ENCODE measurements around the gene NOC2L.
"Not testable (repeated sequence)": the region's sequence is repeated elsewhere in the genome, so short reads cannot be mapped to it uniquely, and the experiment has no call there.

Gene NOC2L

GRCh38 chr1:904310-904950 lies 54.6 kb downstream of the NOC2L start:
- peak; percentile 74 to 76 for DNase-seq (ENCODE audit: low read depth in 2 of 2)

- no peak for DNase-seq (ENCODE audit: low read depth in 2 of 2)
Measured at GRCh38 chr1:903721-904271, 55.3 kb downstream of the NOC2L start.

- DNase-seq (ENCODE audit: low read depth in 2 of 2) = no peak
Measured at GRCh38 chr1:903305-903704, 55.8 kb downstream of the NOC2L start.

GRCh38 chr1:902802-903201 lies 56.3 kb downstream of the NOC2L start:
- DNase-seq (ENCODE audit: low read depth in 2 of 2) = no peak

- no peak for DNase-seq (ENCODE audit: low read depth in 2 of 2)
Measured at GRCh38 chr1:901108-901859, 57.8 kb downstream of the NOC2L start.

- no peak for DNase-seq (ENCODE audit: low read depth in 2 of 2)
Measured at GRCh38 chr1:899636-900317, 59.3 kb downstream of the NOC2L start.

- DNase-seq (ENCODE audit: low read depth in 2 of 2) = not testable (repeated sequence)
Measured at GRCh38 chr1:897951-898350, 61.1 kb downstream of the NOC2L start.

- DNase-seq (ENCODE audit: low read depth in 2 of 2) = no peak
Measured at GRCh38 chr1:897226-897625, 61.8 kb downstream of the NOC2L start.
